SH-SY5Y (cell line): Measurements from ENCODE around the gene RAB40C.

Experiments used
- GATA2 ChIP-seq: IDR thresholded peaks from 2 replicates; pipeline ENCODE4 v1.6.1; 2011; ENCODE audit warnings: mild to moderate bottlenecking, low read depth, low read length
- GATA3 ChIP-seq: IDR thresholded peaks from 2 replicates; pipeline ENCODE4 v1.6.1; 2011; ENCODE audit warnings: low read depth, mild to moderate bottlenecking, low read length, moderate library complexity

The RAB40C gene

DNA sequence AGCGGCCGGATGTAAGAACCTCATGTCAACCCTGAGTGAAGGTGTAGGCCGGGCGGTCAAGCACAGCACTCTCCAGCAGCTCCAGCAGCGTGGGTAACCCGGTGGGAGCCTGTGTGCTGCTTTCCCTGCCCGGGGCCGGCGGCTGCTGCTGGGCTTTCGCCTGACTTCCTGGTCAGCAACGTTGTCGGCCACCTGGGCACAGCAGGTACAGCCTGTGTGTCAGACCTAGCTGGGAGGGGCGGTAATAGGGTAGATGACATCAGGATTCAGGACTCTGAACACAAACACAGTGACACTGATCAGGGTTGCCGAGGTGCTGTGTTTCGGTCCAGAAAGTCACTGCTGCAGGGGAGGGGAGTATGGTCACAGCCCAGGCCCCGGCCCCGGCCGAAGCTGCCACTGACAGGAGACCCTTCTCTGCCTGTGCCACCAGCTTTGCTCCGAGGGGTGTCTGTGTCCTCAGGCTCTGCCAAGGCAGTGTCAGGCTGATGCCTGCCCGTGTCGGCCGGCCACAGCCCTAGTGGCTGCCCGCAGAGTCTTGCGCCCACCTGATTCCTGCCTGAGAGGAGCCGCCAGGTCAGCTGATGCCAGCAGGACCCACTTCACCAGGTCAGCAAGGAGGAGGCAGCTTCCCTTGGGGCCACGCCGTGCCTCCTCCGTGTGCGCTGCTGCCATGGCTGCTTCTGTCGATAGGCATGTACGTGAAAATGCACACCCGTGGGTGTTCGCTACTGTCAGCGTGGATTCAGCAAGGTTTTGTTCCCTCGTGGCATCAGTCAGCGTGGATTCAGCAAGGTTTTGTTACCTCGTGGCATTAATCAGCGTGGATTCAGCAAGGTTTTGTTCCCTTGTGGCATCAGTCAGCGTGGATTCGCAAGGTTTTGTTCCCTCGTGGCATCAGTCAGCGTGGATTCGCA lies 9.2 kb downstream of the RAB40C start:
- TF ChIP-seq GATA2 = no peak
- no peak for TF ChIP-seq GATA3

DNA sequence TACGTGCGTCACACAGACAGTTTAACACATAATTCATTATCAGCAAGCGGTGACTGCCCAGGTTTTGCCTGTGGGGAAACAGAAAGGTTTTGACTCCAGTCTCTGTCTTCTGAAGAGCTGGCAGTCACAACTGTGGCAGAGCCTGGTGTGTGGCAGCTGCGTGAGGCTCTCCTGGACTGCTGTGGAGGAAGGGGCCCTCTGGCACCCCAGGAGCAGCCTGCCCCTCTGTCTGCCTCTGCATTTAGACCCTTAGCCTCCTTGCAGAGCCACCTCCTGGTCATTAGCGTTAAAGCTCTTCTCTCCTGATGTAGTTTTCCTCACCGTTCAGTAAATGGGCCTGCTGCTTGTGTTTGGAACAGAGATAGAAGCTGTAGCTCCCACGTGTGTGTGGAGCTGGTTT lies 10.9 kb downstream of the RAB40C start:
- TF ChIP-seq GATA2 = no peak

DNA sequence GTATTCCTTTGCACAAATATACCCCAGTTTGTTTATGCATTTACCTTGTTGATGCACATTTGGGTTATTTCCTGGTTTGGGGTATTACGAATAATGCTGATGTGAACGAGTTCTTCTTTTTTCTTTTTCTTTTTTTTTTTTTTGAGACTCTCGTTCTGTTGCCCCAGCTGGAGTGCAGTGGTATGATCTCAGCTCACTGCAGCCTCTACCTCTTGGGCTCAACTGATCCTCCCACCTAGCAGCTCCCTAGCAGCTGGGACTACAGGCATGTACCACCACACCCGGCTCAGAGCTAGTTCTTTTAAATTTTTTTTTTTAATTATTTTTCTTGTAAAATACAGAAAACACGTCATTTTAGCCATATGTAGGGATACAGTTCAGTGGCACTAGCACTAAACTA lies 14.1 kb downstream of the RAB40C start:
- TF ChIP-seq GATA2 = no peak
- TF ChIP-seq GATA3 = no peak

DNA sequence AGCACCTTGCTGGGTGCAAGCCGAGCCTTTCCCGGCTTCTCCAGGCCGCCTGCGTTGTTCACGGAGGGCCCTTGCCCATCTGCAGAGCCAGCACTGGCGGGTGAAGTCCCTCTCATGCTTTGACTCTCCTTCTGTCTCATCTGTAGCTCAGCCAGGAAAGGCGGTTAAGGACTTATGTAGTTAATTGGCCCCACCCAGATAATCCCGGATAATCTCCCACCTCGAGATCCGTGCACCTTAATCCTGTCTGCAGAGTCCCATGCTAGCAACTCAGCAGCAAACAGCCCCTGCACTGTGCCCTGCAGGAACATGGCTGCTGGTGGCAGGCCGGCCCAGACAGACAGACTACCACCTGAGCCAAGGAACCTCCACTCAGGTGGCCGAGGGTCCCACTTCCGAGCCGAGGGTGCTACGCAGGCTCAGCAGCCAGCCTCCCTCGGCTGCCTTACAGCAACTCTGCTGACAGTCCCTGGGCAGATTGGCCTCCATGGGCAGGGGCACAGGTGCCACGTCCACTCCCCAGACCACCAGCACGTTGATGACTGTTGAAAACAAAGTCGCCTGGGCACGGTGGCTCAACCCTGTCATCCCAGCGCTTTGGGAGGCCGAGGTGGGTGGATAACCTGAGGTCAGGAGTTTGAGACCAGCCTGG lies 16.9 kb downstream of the RAB40C start:
- TF ChIP-seq GATA3 = no peak
- no peak for TF ChIP-seq GATA2

DNA sequence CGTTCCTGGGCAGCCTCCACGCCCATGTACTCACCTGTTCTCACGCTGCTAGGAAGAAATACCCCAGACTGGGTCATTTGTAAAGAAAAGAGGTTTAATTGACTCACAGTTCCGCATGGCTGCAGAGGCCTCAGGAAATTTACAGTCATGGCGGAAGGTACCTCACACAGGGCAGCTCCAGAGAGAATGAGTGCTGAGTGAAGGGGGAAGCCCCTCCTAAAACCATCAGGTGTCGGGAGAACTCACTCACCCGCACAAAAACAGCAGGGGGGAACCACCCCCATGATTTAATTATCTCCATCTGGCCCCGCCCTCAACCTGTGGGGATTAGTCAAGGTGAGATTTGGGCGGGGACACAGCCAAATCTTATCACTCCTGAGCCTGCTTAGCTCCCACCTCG lies 18.2 kb downstream of the RAB40C start:
- no peak for TF ChIP-seq GATA2
- TF ChIP-seq GATA3 = no peak

DNA sequence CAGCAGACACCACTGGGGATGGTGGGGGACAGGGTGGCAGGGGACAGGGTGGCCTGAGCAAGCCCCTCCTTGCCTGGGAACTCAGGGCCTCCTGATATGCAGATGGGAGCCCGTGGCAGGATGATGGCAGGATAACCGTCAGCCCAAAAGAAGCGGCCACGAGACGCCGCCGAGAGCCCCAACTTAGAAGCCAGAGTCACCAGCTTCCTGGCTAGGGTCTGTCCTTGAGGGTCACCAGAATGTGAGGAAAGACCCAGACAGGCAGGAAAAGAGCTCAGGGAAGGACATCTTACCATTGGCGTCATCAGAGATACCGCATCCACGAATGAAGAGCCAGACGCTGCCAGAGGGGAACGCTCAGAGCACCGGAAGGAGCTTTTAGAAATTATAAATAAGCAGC lies 19.4 kb downstream of the RAB40C start:
- no peak for TF ChIP-seq GATA3
- no peak for TF ChIP-seq GATA2

DNA sequence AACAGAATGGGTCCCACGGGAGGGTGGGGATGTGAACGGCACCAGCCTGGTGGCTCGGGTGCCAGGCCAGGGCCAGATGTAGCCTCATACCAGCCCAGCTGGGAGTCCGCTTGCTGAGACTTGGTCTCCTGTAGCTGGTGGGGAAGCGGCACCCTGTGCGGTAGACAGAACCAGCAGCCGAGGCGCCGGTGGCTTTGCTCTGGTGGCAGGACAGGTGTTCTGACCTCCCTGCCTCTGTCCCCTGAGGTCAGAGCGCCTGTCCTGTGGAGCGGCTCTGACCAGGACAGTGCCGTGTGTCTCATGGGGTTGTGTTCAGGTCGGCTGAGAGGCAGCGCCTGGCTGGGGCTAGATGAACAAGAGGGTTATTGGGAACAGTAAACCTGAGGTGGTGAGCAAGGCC lies 20.1 kb downstream of the RAB40C start:
- TF ChIP-seq GATA3 (no peak), GATA2 (no peak)

DNA sequence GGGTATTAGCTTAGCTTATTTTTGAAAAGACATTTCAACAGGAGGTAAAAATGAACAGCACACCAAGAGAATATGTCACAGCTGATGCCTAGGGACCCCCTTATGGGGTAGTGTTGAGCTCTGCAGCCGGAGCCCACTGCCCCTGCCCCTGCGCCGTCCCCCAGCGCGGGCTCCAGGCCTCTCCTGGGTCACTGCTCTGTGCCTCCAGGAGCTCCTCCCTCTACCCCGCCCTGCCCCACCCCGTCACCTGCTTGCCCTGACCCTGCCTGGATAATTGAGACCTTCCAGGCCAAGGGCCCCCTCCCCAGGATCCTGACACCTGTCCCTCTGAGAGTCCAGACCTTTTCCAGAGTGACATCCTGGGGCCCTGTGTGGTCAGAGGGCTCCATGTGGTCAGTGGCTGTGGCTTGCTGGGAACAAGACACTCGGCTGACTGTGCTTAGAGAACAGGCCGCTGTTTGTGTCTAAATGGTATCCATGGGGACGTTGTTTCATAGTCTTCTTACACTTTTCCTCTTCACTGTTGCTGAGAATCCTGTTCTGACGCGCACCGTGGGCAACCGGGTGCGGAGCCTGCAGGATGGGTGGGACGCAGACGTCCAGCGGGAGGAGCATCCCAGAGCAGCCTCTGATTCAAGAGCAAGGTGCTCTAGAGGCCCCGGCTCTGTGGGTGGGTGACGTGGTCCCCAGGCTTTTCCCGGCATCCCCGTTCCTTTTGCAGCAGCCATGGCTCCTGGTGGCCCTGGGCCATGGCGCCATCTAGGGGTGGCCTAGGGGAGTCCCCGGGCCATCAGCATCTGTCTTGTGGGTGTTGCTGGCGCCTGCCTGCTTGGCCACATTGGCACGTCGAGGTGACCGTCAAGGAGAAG lies 20.9 kb downstream of the RAB40C start:
- no peak for TF ChIP-seq GATA2
- TF ChIP-seq GATA3 = no peak

DNA sequence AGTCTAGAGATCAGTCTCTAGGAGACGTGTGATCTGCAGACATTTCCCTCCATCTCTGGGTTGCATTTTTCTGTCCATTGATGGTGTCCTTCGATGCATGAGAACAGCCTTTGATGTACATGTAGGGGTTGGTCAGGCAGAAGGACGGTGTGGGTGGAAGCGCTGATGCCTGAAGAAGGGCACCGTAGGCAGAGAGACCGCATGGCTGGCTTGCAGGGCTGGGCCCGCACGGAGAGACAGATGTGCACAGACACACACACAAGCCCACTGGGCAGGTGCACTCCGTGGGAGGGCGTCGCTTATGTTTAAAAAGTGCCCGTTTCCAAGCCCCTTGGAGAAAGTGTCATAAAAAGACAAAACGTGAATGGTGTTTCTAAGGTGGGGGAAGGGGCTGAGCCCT lies 25.3 kb downstream of the RAB40C start:
- TF ChIP-seq GATA3 = no peak
- no peak for TF ChIP-seq GATA2

DNA sequence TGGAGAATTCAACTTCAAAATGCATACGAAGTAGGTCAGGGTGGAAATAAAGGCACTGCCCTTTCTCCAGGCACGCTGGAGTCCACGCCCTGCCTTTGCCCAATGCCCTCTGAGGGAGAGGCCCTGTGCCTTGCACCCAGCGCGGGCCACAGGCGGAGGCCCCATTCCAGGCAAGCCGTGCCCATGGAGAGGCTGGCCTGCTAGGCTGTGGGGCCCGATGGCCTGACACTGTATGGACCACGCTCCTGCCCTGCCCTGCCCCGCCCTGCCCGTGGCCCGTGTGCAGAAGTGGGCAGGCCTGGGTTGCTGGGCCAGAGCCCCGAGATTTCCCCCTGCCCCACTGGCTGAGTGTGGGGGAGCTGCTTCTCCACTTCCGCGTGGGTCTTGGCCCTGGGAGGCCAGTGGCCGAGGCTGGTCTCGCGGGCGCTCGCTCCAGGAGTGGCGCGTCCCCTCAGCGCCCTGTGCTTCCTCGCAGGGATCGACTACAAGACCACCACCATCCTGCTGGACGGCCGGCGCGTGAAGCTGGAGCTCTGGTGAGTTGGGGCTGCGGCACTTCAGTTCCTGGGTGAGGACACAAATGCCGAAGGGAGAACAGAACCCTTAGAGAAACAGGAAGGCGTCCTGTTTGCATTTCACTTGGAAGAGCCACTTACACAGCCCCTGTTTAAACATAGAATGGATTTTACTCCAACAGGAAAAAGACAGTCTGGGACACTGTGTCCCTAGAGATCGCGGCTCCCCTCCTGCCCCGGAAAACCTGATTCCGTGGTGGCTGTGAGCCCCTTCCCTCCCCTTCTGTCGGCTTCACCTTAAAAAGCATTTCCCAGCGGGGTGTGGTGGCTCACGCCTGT lies 27.1 kb downstream of the RAB40C start:
- TF ChIP-seq GATA3 (no peak), GATA2 (no peak)

DNA sequence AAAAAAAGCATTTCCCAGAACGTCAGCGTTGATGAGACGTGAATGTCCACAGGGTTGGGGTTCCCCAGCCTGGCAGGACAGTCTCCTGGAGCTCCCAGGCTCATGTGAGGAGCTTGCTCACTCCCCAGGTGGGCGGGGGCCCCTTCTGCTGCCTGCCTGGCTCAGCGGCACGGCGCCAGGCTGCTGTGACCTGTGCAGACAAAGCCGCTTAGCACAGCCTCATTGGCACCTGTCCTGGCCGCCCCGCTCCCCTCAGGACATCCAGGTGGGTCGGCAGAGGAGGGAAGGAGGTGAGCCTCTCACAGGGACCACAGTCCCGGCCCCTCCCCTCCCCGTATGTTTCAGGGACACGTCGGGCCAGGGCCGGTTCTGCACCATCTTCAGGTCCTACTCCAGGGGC lies 28.0 kb downstream of the RAB40C start:
- no peak for TF ChIP-seq GATA2
- no peak for TF ChIP-seq GATA3

DNA sequence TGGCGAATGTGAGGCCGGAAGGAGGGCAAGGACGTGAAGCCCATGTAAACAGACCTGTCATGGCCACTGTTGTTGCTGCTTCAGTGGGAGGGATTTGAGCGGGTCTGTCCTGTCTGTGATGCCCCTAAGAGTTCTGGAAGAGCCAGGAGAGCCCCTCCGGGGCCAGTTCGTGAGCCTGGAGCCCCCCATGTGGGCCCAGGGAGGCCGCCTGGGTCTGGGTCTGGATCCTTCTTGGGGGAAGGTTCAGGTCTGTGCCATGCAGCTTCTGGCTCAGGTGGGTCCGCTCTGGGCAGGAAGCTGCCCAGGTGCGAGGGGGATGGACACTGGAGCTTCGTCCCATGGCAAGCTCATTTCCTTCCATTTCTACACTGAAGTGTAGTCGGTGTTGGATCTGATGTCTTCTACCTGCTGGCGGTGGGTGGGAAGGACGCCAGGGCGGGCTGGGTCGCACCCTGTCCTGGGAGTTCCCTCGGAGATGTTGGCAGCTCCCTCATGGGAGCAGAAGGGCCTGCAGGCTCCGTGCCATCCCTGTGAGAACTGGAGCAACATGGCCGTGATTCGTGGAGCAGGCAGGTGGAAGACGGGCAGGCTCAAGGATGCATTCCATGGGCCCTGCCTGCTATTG lies 29.7 kb downstream of the RAB40C start:
- TF ChIP-seq GATA2 (no peak), GATA3 (no peak)

DNA sequence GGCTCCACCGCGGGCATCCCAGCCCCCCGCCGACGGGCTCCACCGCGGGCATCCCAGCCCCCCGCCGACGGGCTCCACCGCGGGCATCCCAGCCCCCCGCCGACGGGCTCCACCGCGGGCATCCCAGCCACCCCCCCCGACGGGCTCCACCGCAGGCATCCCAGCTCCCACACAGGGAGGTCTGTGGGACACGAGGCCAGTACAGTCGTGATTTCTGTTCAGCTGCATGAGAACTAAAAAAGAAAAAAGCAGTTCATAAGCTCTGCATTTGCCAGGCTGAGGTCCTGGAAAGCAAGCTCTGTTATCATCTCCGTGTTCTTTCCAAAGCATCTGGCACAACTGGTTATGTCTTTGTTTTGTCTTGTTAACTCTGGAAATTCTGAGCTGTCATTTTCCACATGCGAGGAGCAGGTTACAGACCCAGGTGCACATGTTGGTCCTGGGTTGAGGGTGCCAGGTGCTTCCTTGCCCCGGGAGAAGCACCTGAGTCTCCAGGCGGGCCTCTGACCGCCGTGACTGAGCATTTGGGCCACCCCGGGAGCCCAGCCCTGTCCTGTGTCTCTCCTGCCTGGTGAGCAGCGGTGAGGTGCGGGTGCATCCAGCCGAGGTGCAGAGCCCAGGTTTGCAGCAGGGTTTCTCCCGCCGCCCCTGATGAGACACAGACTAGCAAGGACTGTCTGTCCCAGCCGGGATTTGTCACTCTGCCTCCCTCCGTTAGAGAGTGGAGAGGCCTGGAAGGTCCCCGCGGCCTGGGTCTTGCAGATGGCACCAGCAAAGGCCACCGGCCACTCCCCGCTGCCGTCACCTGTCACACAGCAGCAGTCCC lies 31.0 kb downstream of the RAB40C start:
- no peak for TF ChIP-seq GATA2
